Endothelial cell of umbilical vein (primary cell): ENCODE data around the gene EGLN1. TPM values are rescaled to one million over a fixed set of nuclear protein-coding genes. Genes with fewer than 3 reads are reported as not detected.

ENCODE experiments used
- BruUV-seq: library from RNA; stranded (reverse); fragments of 400-500 nt; replicated peaks from 2 replicates; lab custom pipeline; 2021; lab: Mats Ljungman, UMichigan
- CTCF ChIA-PET: fragments of 300-600, 350-600 bp; sonication (Branson Sonifier 250); formaldehyde crosslinking; loops from one replicate; lab custom pipeline; 2021; ENCODE audit warnings: antibody characterized with exemption, inconsistent platforms; lab: Charles Lee
- POLR2A ChIA-PET: fragments of 300-600, 350-600 bp; sonication (Branson Sonifier 250); formaldehyde crosslinking; loops from one replicate; lab custom pipeline; 2021; ENCODE audit warnings: antibody characterized with exemption, inconsistent platforms; lab: Charles Lee
- DNase-seq: peaks from one replicate; pipeline ENCODE4 v3.0.0-alpha.2; 2011; ENCODE audit warnings: low read depth, low spot score
- FAIRE-seq: peaks from 2 replicates; lab custom pipeline; 2011; peaks lifted over from hg19 to GRCh38; lab: Jason Lieb, UNC
- H2AFZ ChIP-seq: 2 replicates; pipeline ENCODE4 v1.6.0; 2012; ENCODE audit warnings: low read depth, low read length, control low read depth, inconsistent platforms
- H3K27ac ChIP-seq: 2 replicates; pipeline ENCODE4 v1.5.1; 2011; ENCODE audit warnings: low read depth, mild to moderate bottlenecking, control low read depth, low read length, moderate library complexity; ENCODE audit not compliant: insufficient read depth
- H3K27me3 ChIP-seq, 2 experiments: 2 replicates each; pipeline versions ENCODE4 v1.6.0 to v1.6.1; 2011; ENCODE audit warnings: low read length in 2 of 2, mixed read lengths in 1 of 2; ENCODE audit not compliant: control insufficient read depth in 2 of 2, insufficient read depth in 2 of 2
- H3K36me3 ChIP-seq, 2 experiments: 2 replicates in 1 of 2; 3 replicates in 1 of 2; pipeline ENCODE4 v1.5.1; 2011; ENCODE audit warnings: low read length in 2 of 2, mild to moderate bottlenecking in 1 of 2, moderate library complexity in 1 of 2; ENCODE audit not compliant: control insufficient read depth in 2 of 2, insufficient read depth in 2 of 2; ENCODE audit errors: extremely low read depth in 1 of 2
- H3K4me1 ChIP-seq: 3 replicates; pipeline ENCODE4 v1.5.1; 2011; ENCODE audit warnings: mild to moderate bottlenecking, low read length; ENCODE audit not compliant: control insufficient read depth, insufficient read depth; ENCODE audit errors: extremely low read depth
- H3K4me2 ChIP-seq: 2 replicates; pipeline ENCODE4 v1.6.1; 2011; ENCODE audit warnings: low read length, control low read depth, mixed read lengths; ENCODE audit not compliant: insufficient read depth
- H3K4me3 ChIP-seq, 3 experiments: fragments of 200-600 bp in 1 of 3; sonication (generic), shearing (Covaris generic) in 1 of 3; replicated peaks in 1 of 3; 2 replicates each; pipeline ENCODE4 v1.5.1; 2011 to 2016; ENCODE audit warnings: control low read depth in 3 of 3, low read length in 3 of 3, mild to moderate bottlenecking in 2 of 3, inconsistent platforms in 1 of 3, low read depth in 1 of 3, moderate library complexity in 1 of 3; ENCODE audit not compliant: insufficient read depth in 1 of 3
- H3K79me2 ChIP-seq: 2 replicates; pipeline ENCODE4 v1.6.0; 2012; ENCODE audit warnings: low read length, inconsistent platforms; ENCODE audit not compliant: control insufficient read depth, insufficient read depth
- H3K9ac ChIP-seq: replicated peaks from 2 replicates; pipeline ENCODE3; 2011; ENCODE audit warnings: low read length, control low read depth; ENCODE audit not compliant: insufficient read depth; ENCODE audit errors: extremely low read depth
- H3K9me1 ChIP-seq: replicated peaks from 3 replicates; pipeline ENCODE4 v1.6.0; 2011; ENCODE audit warnings: mild to moderate bottlenecking, low read length; ENCODE audit not compliant: control insufficient read depth, insufficient read depth; ENCODE audit errors: extremely low read depth
- H3K9me3 ChIP-seq: replicated peaks from 2 replicates; pipeline ENCODE4 v1.5.1; 2012; ENCODE audit warnings: low read length, inconsistent platforms; ENCODE audit not compliant: control insufficient read depth, insufficient read depth
- H4K20me1 ChIP-seq: replicated peaks from 2 replicates; pipeline ENCODE3; 2011; ENCODE audit warnings: mild to moderate bottlenecking, low read length; ENCODE audit not compliant: control insufficient read depth, insufficient read depth; ENCODE audit errors: extremely low read depth
- EZH2 ChIP-seq: IDR thresholded peaks from 2 replicates; pipeline ENCODE4 v1.6.1; 2012; ENCODE audit warnings: borderline replicate concordance, low read depth, mild to moderate bottlenecking, moderate library complexity, low read length, inconsistent platforms; ENCODE audit not compliant: severe bottlenecking
- FOS ChIP-seq: IDR thresholded peaks from 2 replicates; pipeline ENCODE4 v1.6.1; 2011; ENCODE audit warnings: mild to moderate bottlenecking, low read length, moderate library complexity, borderline replicate concordance; ENCODE audit not compliant: insufficient read depth
- GATA2 ChIP-seq: IDR thresholded peaks from 2 replicates; pipeline ENCODE4 v1.7.0; 2011; ENCODE audit warnings: low read depth, mild to moderate bottlenecking, moderate library complexity, mixed read lengths, low read length; ENCODE audit not compliant: insufficient read length, insufficient read depth
- JUN ChIP-seq: IDR thresholded peaks from 2 replicates; pipeline ENCODE4 v1.6.1; 2011; ENCODE audit warnings: borderline replicate concordance, low read depth; ENCODE audit not compliant: insufficient read length, insufficient read depth
- MAX ChIP-seq: IDR thresholded peaks from 2 replicates; pipeline ENCODE4 v1.6.1; 2011; ENCODE audit not compliant: insufficient read depth, insufficient read length
- MYC ChIP-seq: IDR thresholded peaks from one replicate; pipeline ENCODE4 v1.6.1; 2011; ENCODE audit warnings: mild to moderate bottlenecking, low read depth, low read length
- POLR2A ChIP-seq: IDR thresholded peaks from 2 replicates; pipeline ENCODE4 v1.6.1; 2012; ENCODE audit warnings: low read depth, mild to moderate bottlenecking, control low read depth, low read length
- POLR2AphosphoS5 ChIP-seq: IDR thresholded peaks from 2 replicates; pipeline ENCODE4 v1.6.1; 2012; ENCODE audit warnings: low read depth, mild to moderate bottlenecking, control low read depth, low read length, moderate library complexity; ENCODE audit not compliant: insufficient read depth
- dilution Hi-C: fragments of 300-500 bp; cut with MboI; formaldehyde crosslinking; loops from one replicate; pipeline ENCODE4 v1.15.0; 2019; ENCODE audit warnings: low sequenced_read_pairs; ENCODE audit not compliant: extremely low pct_ligation_motif_present
- intact Hi-C: fragments of 100-400 bp; cut with micrococcal nuclease; formaldehyde crosslinking; loops from one replicate; pipeline ENCODE4 v1.10.0; 2022
- polyA plus RNA-seq, 4 experiments: library from polyadenylated mRNA; depleted of rRNA in 3 of 4; stranded (reverse) in 3 of 4; unstranded in 1 of 4; fragments of >200 nt; gene quantifications; 2 replicates each; pipeline versions ENCODE4 v1.2.1 to v1.2.3, GENCODE V29; 2011 to 2012; ENCODE audit warnings: missing spikeins in 1 of 4
- total RNA-seq: library from RNA; stranded (reverse); gene quantifications from 2 replicates; pipeline ENCODE4 v1.2.3, GENCODE V29; 2021
- TF ChIP-seq, protein P1 (sequence below), 2 donors: IDR thresholded peaks; 1 replicate in 1 of 2; 2 replicates in 1 of 2; pipeline ENCODE4 v1.5.1; 2011; ENCODE audit warnings: low read length in 2 of 2, mild to moderate bottlenecking in 2 of 2, moderate library complexity in 2 of 2, control low read depth in 1 of 2, inconsistent platforms in 1 of 2, low read depth in 1 of 2; ENCODE audit not compliant: insufficient read depth in 1 of 2; ENCODE audit errors: extremely low read depth in 1 of 2

The EGLN1 gene
- total and polyA plus RNA-seq, 2 donors (not counting 3 experiments of a cell fraction or from before 2014, with no cell fraction given), result 13.7 to 38.1 TPM

DNA sequence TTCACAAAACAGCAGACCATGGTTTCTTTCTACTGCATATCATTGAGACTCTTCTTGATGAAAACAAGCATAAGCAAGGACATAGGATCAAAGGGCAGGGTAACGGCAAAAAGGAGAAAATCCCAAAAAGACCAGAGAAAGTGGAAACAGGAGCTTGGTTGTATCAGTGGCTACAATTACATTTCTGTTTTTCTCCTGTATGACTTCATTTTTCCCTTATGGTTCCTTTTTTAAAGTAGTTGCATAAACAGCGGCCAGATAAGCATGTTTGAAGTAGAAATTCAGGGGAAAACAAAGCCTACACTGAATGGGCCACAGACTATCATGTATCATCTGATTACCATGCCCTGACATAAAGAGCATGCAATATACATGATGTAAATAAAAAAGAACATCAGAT lies 4.6 kb downstream of the EGLN1 start:
- intact Hi-C loops, result no loop called here

More for the DNA sequence above, 4.6 kb downstream of the EGLN1 start:
- dilution Hi-C loops, result no loop called here
- H4K20me1 ChIP-seq, result peaks cover 9% of the 10 kb centered on the region
- TF ChIP-seq MYC (no peak), GATA2 (no peak), POLR2A (no peak), EZH2 (no peak), MAX (no peak), JUN (no peak), POLR2AphosphoS5 (no peak), FOS (no peak)
- TF ChIP-seq, protein P1, sequence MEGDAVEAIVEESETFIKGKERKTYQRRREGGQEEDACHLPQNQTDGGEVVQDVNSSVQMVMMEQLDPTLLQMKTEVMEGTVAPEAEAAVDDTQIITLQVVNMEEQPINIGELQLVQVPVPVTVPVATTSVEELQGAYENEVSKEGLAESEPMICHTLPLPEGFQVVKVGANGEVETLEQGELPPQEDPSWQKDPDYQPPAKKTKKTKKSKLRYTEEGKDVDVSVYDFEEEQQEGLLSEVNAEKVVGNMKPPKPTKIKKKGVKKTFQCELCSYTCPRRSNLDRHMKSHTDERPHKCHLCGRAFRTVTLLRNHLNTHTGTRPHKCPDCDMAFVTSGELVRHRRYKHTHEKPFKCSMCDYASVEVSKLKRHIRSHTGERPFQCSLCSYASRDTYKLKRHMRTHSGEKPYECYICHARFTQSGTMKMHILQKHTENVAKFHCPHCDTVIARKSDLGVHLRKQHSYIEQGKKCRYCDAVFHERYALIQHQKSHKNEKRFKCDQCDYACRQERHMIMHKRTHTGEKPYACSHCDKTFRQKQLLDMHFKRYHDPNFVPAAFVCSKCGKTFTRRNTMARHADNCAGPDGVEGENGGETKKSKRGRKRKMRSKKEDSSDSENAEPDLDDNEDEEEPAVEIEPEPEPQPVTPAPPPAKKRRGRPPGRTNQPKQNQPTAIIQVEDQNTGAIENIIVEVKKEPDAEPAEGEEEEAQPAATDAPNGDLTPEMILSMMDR (IDR thresholded peaks at IDR 0.05; ENCODE audit: extremely low read depth in 1 of 2, insufficient read depth in 1 of 2, low read depth in 1 of 2, low read length in 2 of 2), result no peak
- H3K4me3 ChIP-seq, result peak overlapping the region in 1 of 3 experiments; percentile 91
- H3K27me3 ChIP-seq, result no peaks in the 10 kb centered on the region
- H3K9ac ChIP-seq, result peak overlapping the region; percentile 34
- no TSS peak for BruUV-seq
- ChIA-PET POLR2A (no interaction called here), CTCF (interaction anchor here (0.6 to 1.5 kb wide), 5 partner anchors 14 to 55 kb away, joined by 3 to 6 read pairs (median 4); no protein-coding TSS in a partner anchor)
- peaks cover 25% of the 10 kb centered on the region for H3K4me1 ChIP-seq
- no peak overlapping the region for H2AFZ ChIP-seq
- no peak overlapping the region for H3K27ac ChIP-seq
- no peaks in the 10 kb centered on the region for H3K36me3 ChIP-seq
- no peaks in the 10 kb centered on the region for H3K9me1 ChIP-seq
- H3K4me2 ChIP-seq, result peak overlapping the region; percentile 99
- peaks cover 89% of the 10 kb centered on the region for H3K79me2 ChIP-seq
- H3K9me3 ChIP-seq, result no peaks in the 10 kb centered on the region
- FAIRE-seq (peak; percentile 70), DNase-seq (peak; percentile 54)
